ENCODE results near the gene EIF5.
"Not testable (repeated sequence)": the region's sequence is repeated elsewhere in the genome, so short reads cannot be mapped to it uniquely, and the experiment has no call there.

Gene EIF5

GRCh38 chr14:103339561-103339960, 5.5 kb downstream of the EIF5 start:
- DNase-seq, result no peak

- no peak for DNase-seq
These were observed 6.6 kb downstream of the EIF5 start for GRCh38 chr14:103340480-103341212.

GRCh38 chr14:103341250-103342129, 7.5 kb downstream of the EIF5 start:
- DNase-seq, result no peak

GRCh38 chr14:103343164-103343879, 9.3 kb downstream of the EIF5 start:
- DNase-seq, result no peak

- DNase-seq, result no peak
These were observed 10.1 kb downstream of the EIF5 start for GRCh38 chr14:103343905-103344797.

GRCh38 chr14:103346286-103346685, 12.2 kb downstream of the EIF5 start:
- no peak for DNase-seq

GRCh38 chr14:103347091-103347815, 13.2 kb downstream of the EIF5 start:
- no peak for DNase-seq

GRCh38 chr14:103348154-103348553, 14.1 kb downstream of the EIF5 start:
- DNase-seq, result no peak

GRCh38 chr14:103349982-103350381, 15.9 kb downstream of the EIF5 start:
- no peak for DNase-seq

- no peak for DNase-seq
These were observed 19.3 kb downstream of the EIF5 start for GRCh38 chr14:103353362-103353761.

- DNase-seq, result no peak
These were observed 20.1 kb downstream of the EIF5 start for GRCh38 chr14:103354141-103354540.

- no peak for DNase-seq
These were observed 22.1 kb downstream of the EIF5 start for GRCh38 chr14:103356024-103356682.

- not testable (repeated sequence) for DNase-seq
These were observed 23.5 kb downstream of the EIF5 start for GRCh38 chr14:103357552-103357951.

GRCh38 chr14:103360548-103360947, 26.5 kb downstream of the EIF5 start:
- DNase-seq, result no peak

GRCh38 chr14:103361867-103362266, 27.8 kb downstream of the EIF5 start:
- peak; percentile 85 to 97 for DNase-seq

GRCh38 chr14:103362780-103363179, 28.7 kb downstream of the EIF5 start:
- peak in 1 of 2 experiments; percentile 20 for DNase-seq

- DNase-seq, result no peak
These were observed 32.7 kb downstream of the EIF5 start for GRCh38 chr14:103366741-103367140.

GRCh38 chr14:103367995-103368394, 34.0 kb downstream of the EIF5 start:
- DNase-seq, result no peak

- no peak for DNase-seq
These were observed 36.0 kb downstream of the EIF5 start for GRCh38 chr14:103370087-103370486.

- no peak for DNase-seq
These were observed 38.0 kb downstream of the EIF5 start for GRCh38 chr14:103372017-103372416.
